ENCODE measurements around the gene TMEM175.
A peak's percentile ranks its signal among the peaks of the same experiment; 100 is the strongest.

Gene TMEM175

DNA sequence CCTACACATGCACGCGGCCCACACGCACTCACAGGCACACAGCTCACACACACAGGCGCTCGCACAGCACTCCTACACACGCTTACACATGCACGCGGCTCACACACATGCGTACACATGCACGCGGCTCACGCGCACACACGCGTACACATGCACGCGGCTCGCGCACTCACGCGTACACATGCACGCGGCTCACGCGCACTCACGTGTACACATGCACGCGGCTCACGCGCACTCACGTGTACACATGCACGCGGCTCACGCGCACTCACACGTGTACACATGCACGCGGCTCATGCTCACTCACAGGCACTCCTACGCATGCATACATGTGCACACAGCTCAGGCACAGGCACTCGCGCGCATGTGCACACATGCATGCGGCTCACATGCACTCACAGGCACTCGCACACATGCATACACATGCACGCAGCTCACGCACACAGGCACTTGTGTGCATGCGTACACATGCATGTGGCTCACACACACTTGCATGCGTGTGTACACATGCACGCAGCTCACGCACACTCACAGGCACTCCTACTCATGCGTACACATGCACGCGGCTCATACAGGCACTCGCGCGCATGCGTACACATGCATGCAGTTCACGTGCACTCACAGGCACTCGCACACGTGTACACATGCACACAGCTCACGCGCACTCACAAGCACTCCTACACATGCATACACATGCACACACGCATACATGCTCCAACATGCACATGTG lies 45.1 kb upstream of the TMEM175 start (continued):
- TF ChIP-seq, protein P1, sequence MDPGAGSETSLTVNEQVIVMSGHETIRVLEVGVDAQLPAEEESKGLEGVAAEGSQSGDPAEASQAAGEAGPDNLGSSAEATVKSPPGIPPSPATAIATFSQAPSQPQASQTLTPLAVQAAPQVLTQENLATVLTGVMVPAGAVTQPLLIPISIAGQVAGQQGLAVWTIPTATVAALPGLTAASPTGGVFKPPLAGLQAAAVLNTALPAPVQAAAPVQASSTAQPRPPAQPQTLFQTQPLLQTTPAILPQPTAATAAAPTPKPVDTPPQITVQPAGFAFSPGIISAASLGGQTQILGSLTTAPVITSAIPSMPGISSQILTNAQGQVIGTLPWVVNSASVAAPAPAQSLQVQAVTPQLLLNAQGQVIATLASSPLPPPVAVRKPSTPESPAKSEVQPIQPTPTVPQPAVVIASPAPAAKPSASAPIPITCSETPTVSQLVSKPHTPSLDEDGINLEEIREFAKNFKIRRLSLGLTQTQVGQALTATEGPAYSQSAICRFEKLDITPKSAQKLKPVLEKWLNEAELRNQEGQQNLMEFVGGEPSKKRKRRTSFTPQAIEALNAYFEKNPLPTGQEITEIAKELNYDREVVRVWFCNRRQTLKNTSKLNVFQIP (CRISPR knock-in tag; IDR thresholded peaks at IDR 0.05; ENCODE audit: borderline replicate concordance, low read depth): no peak

DNA sequence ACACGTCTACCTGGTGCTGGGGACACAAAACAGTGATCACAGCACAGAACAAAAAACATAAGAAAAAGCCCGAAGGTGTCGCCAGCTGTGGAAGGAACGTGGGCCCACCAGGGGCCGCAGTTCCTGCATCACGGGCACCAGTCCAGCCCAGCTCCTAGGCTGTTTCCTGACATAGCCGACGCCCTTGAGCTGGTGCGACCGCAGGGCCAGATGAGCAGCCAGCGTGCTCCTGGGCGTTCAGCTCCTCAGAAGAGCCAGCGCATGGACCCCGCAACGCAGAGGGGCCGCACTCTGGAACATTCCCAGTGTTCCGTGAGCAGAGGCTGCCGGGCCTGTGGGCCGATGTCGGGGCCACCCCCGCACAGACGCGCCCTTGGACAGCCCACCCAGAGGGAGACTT lies 44.2 kb upstream of the TMEM175 start:
- TF ChIP-seq ZNF70 (CRISPR knock-in tag; IDR thresholded peaks at IDR 0.05) (no peak), OSR1 (CRISPR knock-in tag; IDR thresholded peaks at IDR 0.05) (no peak), BACH2 (CRISPR knock-in tag; IDR thresholded peaks at IDR 0.05; ENCODE audit: borderline replicate concordance) (no peak)
- ATAC-seq: no peak

DNA sequence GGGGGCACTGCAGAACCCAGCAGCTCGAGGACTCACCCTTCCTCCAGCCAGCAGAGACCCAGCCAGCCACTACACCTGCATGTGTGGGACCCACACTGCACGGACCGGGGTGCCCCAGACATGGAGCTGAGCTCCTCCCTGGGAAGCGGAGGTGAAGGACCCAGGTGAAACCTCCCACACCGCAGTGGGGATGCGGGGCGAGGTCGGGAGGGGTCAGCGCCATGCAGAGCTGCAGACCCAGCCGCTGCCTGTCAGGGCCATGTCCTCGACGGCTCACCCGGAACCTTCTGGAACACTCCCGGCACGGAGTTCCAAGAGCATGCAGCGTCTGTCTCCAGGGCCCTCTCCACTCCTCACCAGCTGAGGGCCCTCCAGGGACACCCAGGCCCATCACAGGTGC lies 42.7 kb upstream of the TMEM175 start:
- no peak for ATAC-seq
- TF ChIP-seq GLIS3 (CRISPR knock-in tag; IDR thresholded peaks at IDR 0.05): no peak
- no peak for TF ChIP-seq ZFP3 (CRISPR knock-in tag; IDR thresholded peaks at IDR 0.05)
- TF ChIP-seq ESRRG (CRISPR knock-in tag; IDR thresholded peaks at IDR 0.05): no peak
- no peak for TF ChIP-seq PPARA (CRISPR knock-in tag; IDR thresholded peaks at IDR 0.05; ENCODE audit: borderline replicate concordance)
- no peak for TF ChIP-seq ZNF565 (CRISPR knock-in tag; conservative IDR thresholded peaks at IDR 0.05; ENCODE audit: low read depth)
- TF ChIP-seq ISL1 (CRISPR knock-in tag; IDR thresholded peaks at IDR 0.05): no peak

DNA sequence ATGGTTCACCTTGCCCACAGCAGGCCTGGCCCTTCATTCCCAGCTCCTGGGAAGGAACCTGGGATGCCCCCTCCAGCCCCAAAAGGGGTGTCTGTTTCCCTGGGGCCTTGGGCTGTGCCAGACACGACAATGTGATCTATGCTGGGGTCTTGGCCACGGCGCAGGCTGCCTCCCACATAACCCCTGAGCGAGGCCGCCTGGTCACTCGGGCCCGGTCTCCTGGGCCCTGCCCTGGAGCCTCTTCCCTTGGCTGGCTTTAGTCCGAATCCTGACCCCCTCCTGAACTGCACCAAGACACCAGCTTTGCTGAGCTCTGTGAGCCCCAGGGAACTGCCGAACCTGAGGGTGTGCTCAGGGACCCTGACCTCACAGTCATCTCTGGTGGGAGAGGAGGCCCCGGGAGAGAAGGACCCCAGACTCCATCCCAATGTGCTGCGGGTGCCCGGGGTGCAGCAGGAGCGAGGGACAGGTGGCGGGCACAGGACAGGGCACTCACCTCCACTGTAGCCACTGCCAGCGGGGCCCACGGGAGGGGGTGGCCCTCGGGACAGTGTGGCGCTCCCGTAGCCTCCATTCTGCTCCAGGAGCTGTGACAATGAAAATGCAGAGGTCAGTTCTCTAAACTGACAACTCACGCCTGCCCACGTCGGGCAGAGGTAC lies 42.1 kb upstream of the TMEM175 start:
- TF ChIP-seq, protein P1 (CRISPR knock-in tag; IDR thresholded peaks at IDR 0.05; ENCODE audit: borderline replicate concordance, low read depth): no peak
- TF ChIP-seq ESRRG (CRISPR knock-in tag; IDR thresholded peaks at IDR 0.05) (no peak), GLIS3 (CRISPR knock-in tag; IDR thresholded peaks at IDR 0.05) (no peak), ZNF565 (CRISPR knock-in tag; conservative IDR thresholded peaks at IDR 0.05; ENCODE audit: low read depth) (no peak), ZFP30 (CRISPR knock-in tag; IDR thresholded peaks at IDR 0.05) (no peak), SNAI2 (CRISPR knock-in tag; IDR thresholded peaks at IDR 0.05) (no peak), RARB (CRISPR knock-in tag; IDR thresholded peaks at IDR 0.05) (no peak), ZNF8 (CRISPR knock-in tag; IDR thresholded peaks at IDR 0.05) (no peak), PPARA (CRISPR knock-in tag; IDR thresholded peaks at IDR 0.05; ENCODE audit: borderline replicate concordance) (no peak), ZC3H10 (CRISPR knock-in tag; IDR thresholded peaks at IDR 0.05) (no peak), ISL1 (CRISPR knock-in tag; IDR thresholded peaks at IDR 0.05) (no peak), CSDC2 (CRISPR knock-in tag; IDR thresholded peaks at IDR 0.05) (no peak), OSR1 (CRISPR knock-in tag; IDR thresholded peaks at IDR 0.05) (no peak), ZFP3 (CRISPR knock-in tag; IDR thresholded peaks at IDR 0.05) (no peak)
- TF ChIP-seq, protein P2, sequence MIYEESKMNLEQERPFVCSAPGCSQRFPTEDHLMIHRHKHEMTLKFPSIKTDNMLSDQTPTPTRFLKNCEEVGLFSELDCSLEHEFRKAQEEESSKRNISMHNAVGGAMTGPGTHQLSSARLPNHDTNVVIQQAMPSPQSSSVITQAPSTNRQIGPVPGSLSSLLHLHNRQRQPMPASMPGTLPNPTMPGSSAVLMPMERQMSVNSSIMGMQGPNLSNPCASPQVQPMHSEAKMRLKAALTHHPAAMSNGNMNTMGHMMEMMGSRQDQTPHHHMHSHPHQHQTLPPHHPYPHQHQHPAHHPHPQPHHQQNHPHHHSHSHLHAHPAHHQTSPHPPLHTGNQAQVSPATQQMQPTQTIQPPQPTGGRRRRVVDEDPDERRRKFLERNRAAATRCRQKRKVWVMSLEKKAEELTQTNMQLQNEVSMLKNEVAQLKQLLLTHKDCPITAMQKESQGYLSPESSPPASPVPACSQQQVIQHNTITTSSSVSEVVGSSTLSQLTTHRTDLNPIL (CRISPR knock-in tag; IDR thresholded peaks at IDR 0.05; ENCODE audit: low read depth): no peak
- TF ChIP-seq, protein P3, sequence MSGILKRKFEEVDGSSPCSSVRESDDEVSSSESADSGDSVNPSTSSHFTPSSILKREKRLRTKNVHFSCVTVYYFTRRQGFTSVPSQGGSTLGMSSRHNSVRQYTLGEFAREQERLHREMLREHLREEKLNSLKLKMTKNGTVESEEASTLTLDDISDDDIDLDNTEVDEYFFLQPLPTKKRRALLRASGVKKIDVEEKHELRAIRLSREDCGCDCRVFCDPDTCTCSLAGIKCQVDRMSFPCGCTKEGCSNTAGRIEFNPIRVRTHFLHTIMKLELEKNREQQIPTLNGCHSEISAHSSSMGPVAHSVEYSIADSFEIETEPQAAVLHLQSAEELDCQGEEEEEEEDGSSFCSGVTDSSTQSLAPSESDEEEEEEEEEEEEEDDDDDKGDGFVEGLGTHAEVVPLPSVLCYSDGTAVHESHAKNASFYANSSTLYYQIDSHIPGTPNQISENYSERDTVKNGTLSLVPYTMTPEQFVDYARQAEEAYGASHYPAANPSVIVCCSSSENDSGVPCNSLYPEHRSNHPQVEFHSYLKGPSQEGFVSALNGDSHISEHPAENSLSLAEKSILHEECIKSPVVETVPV (CRISPR knock-in tag; IDR thresholded peaks at IDR 0.05): no peak
- ATAC-seq: no peak

DNA sequence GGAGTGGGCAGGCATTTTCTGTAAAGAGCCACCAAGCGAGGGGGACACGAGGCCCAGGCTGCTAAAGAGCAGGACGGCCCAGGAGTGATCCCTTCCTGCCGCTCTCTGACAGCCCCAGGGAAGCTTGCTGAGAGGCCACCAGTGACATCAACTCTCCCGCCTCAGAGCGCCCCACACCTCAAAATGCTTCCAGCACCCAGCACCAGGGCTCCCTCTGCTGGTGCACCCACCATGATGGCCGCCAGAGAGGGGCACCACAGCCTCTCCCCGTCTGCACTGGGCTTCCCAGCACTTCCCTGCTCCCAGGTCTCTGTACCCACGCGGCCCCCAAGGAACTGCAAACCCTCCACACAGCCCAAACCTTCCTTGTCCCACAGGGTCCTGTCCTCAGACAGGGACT lies 40.5 kb upstream of the TMEM175 start:
- peak; percentile 21; the same call in 1 of the 3 replicates for ATAC-seq
- TF ChIP-seq RARB (CRISPR knock-in tag; IDR thresholded peaks at IDR 0.05) (no peak), CSDC2 (CRISPR knock-in tag; IDR thresholded peaks at IDR 0.05) (no peak), TCF4 (CRISPR knock-in tag; IDR thresholded peaks at IDR 0.05; ENCODE audit: borderline replicate concordance) (no peak), PPARA (CRISPR knock-in tag; IDR thresholded peaks at IDR 0.05; ENCODE audit: borderline replicate concordance) (no peak)
- TF ChIP-seq, protein P1 (CRISPR knock-in tag; IDR thresholded peaks at IDR 0.05; ENCODE audit: borderline replicate concordance, low read depth): no peak

Measured in SK-N-SH treated with all-trans-retinoic acid at 6 μM for 48 hours (cell line).